Measurements from ENCODE around the gene ACACA.

The ACACA gene

GRCh38 chr17:37107406-37108083 lies 299.1 kb downstream of the ACACA start:
- H3K4me3 ChIP-seq (ENCODE audit: low read length) = no peak overlapping the region
- no peak for TF ChIP-seq ZNF274 (IDR thresholded peaks at IDR 0.05; ENCODE audit: low read depth, low read length)

DNA sequence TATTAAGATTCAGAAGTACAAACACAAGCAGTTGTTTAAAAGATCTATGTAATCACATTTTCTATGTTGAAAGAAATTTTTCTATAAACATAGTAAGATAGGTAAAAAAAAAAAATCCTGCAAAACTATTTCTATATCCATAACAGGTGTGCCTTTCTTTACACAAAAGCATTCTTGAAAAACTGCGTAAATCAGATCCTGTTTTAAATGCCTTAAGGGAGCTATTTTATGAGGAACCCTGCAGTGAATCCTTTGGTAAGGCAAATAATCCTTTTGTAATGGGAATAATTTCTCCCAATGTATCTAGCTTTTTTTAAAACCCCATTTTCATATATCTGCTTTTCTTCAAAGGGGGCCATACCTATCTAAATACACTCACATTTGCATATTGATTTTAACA lies 300.6 kb downstream of the ACACA start:
- H3K4me3 ChIP-seq (ENCODE audit: low read length) = no peak overlapping the region
- no peak for TF ChIP-seq ZNF274 (IDR thresholded peaks at IDR 0.05; ENCODE audit: low read depth, low read length)

DNA sequence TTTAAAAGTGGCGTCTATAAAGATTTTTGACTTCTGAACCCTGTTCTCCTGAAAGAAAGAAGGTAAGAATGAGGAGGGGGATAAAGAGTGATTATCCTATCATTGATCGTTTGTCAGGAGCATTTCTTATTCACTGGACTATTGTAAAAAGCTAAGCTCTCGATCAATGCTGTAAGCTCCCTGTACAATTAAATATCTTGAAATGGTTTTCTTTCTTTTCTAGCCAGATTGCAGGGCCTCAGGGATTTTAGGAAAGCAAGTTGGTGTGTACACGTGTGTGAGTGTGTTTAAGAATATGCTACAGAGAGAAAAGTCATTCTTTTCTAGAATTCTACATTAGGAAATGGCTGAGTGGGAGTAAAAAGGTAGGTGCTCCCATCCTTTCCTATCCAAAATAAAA lies 303.4 kb downstream of the ACACA start:
- no peak for TF ChIP-seq ZNF274 (IDR thresholded peaks at IDR 0.05; ENCODE audit: low read depth, low read length)
- no peak overlapping the region for H3K4me3 ChIP-seq (ENCODE audit: low read length)

- H3K4me3 ChIP-seq (ENCODE audit: low read length) = no peak overlapping the region
- TF ChIP-seq ZNF274 (IDR thresholded peaks at IDR 0.05; ENCODE audit: low read depth, low read length) = no peak
These were observed 305.3 kb downstream of the ACACA start for GRCh38 chr17:37101306-37101705.

DNA sequence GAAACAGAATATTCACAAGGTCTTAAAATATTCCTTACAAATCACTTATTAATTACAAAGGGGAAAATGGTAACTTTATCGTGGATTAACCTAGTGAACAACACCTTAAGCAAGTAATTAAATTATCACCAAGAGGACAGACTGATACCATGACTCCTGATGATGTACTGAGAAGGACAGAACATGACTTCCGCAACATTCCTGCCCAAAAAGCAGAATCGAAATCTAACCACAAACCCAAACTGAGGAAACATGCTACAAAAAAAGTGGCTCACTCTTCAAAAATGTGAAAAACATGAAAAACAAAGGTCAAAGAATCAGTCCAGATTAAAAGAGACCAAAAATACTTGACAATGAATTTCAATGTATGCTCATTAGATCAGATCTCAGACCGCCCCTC lies 306.4 kb downstream of the ACACA start:
- no peak for TF ChIP-seq ZNF274 (IDR thresholded peaks at IDR 0.05; ENCODE audit: low read depth, low read length)
- no peak overlapping the region for H3K4me3 ChIP-seq (ENCODE audit: low read length)

- H3K4me3 ChIP-seq (ENCODE audit: low read length) = no peak overlapping the region
- no peak for TF ChIP-seq ZNF274 (IDR thresholded peaks at IDR 0.05; ENCODE audit: low read depth, low read length)
These were observed 307.5 kb downstream of the ACACA start for GRCh38 chr17:37098910-37099664.

GRCh38 chr17:37098152-37098551 lies 308.5 kb downstream of the ACACA start:
- no peak for TF ChIP-seq ZNF274 (IDR thresholded peaks at IDR 0.05; ENCODE audit: low read depth, low read length)
- H3K4me3 ChIP-seq (ENCODE audit: low read length) = no peak overlapping the region

DNA sequence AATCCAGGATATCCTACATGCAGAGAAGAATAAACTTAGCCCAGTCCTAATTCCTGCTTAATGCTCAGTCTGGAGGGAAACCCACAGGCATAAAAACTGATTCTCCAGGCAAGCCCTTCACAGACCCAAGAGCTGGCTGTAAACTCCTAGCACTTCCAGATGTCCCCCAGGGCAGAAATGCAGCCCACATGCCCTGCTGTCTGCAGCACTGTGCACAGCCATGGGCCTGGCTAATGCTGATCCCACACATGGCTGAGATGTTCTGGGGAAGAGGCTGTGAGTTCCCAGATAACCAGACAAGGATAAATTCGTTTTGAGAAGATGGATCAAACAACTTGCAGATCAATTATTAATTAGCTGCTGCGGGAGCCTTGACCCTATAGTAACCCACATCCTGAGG lies 309.5 kb downstream of the ACACA start:
- TF ChIP-seq ZNF274 (IDR thresholded peaks at IDR 0.05; ENCODE audit: low read depth, low read length) = no peak
- no peak overlapping the region for H3K4me3 ChIP-seq (ENCODE audit: low read length)

GRCh38 chr17:37096071-37096470 lies 310.6 kb downstream of the ACACA start:
- no peak for TF ChIP-seq ZNF274 (IDR thresholded peaks at IDR 0.05; ENCODE audit: low read depth, low read length)
- H3K4me3 ChIP-seq (ENCODE audit: low read length) = no peak overlapping the region

GRCh38 chr17:37094391-37094790 lies 312.2 kb downstream of the ACACA start:
- TF ChIP-seq ZNF274 (IDR thresholded peaks at IDR 0.05; ENCODE audit: low read depth, low read length) = no peak
- H3K4me3 ChIP-seq (ENCODE audit: low read length) = no peak overlapping the region

- no peak for TF ChIP-seq ZNF274 (IDR thresholded peaks at IDR 0.05; ENCODE audit: low read depth, low read length)
- H3K4me3 ChIP-seq (ENCODE audit: low read length) = no peak overlapping the region
These were observed 313.9 kb downstream of the ACACA start for GRCh38 chr17:37092701-37093100.

- TF ChIP-seq ZNF274 (IDR thresholded peaks at IDR 0.05; ENCODE audit: low read depth, low read length) = no peak
- H3K4me3 ChIP-seq (ENCODE audit: low read length) = no peak overlapping the region
These were observed 314.6 kb downstream of the ACACA start for GRCh38 chr17:37092071-37092470.

DNA sequence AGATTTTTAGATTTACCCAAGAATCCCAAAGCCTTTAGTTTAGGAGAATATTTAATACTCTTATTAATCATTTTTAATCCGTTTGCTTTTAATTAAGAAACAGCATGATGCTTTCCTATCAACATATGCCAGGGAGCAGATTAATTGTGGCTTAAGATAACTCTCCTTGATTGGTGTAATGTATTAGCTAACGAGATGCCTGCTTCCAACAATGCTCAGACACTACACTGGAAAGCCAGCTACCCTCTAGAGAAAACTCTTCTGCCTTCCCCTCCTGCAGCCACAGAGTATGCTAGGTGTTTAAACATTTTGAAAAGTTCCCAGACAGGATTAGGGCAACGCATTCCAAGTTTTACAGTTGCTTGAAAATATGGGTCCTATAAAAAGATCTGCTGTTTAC lies 315.7 kb downstream of the ACACA start:
- H3K4me3 ChIP-seq (ENCODE audit: low read length) = no peak overlapping the region
- no peak for TF ChIP-seq ZNF274 (IDR thresholded peaks at IDR 0.05; ENCODE audit: low read depth, low read length)

GRCh38 chr17:37089956-37090355 lies 316.7 kb downstream of the ACACA start:
- no peak overlapping the region for H3K4me3 ChIP-seq (ENCODE audit: low read length)
- no peak for TF ChIP-seq ZNF274 (IDR thresholded peaks at IDR 0.05; ENCODE audit: low read depth, low read length)

GRCh38 chr17:37088913-37089312 lies 317.7 kb downstream of the ACACA start:
- no peak for TF ChIP-seq ZNF274 (IDR thresholded peaks at IDR 0.05; ENCODE audit: low read depth, low read length)
- no peak overlapping the region for H3K4me3 ChIP-seq (ENCODE audit: low read length)
